HCT116 (cell line): ENCODE data around the gene TMED7. TPM values are rescaled to one million over a fixed set of nuclear protein-coding genes. Genes with fewer than 3 reads are reported as not detected.

Experiments
- ATAC-seq: fragments of 200-7000 bp; cut with Tn5 transposase; 2 replicates; pipeline ENCODE4 v1.9.1; 2020; ENCODE audit warnings: mild to moderate bottlenecking, moderate library complexity
- BruUV-seq: library from RNA; stranded (reverse); fragments of 400-500 nt; replicated peaks from 2 replicates; lab custom pipeline; 2021; lab: Mats Ljungman, UMichigan
- CTCF ChIA-PET: fragments of 300-600 bp; sonication (Branson Sonifier 250); formaldehyde crosslinking; loops from one replicate; lab custom pipeline; 2021; ENCODE audit warnings: antibody characterized with exemption; lab: Charles Lee
- POLR2A ChIA-PET: fragments of 300-600, 350-600 bp; sonication (Branson Sonifier 250); formaldehyde crosslinking; loops from one replicate; lab custom pipeline; 2021; ENCODE audit warnings: antibody characterized with exemption; lab: Charles Lee
- RAD21 ChIA-PET, 2 experiments: fragments of 300-600 bp; sonication (Branson Sonifier 250); formaldehyde crosslinking; loops; one replicate each; lab custom pipeline; 2023; ENCODE audit warnings: low total read pairs in 2 of 2; ENCODE audit not compliant: uncharacterized antibody in 2 of 2, unreplicated experiment in 2 of 2, low non-redundant PET in 1 of 2; lab: Charles Lee
- DNase-seq: peaks from one replicate; pipeline ENCODE4 v3.0.0-alpha.2; 2010; ENCODE audit warnings: low read depth, low spot score
- H2AFZ ChIP-seq: fragments of 200-600 bp; shearing (Covaris generic), sonication (generic); 2 replicates; pipeline ENCODE4 v1.6.1; 2017; ENCODE audit warnings: low read depth, mixed run types, mixed read lengths, antibody characterized with exemption, low read length; ENCODE audit not compliant: poor library complexity, severe bottlenecking
- H3K27ac ChIP-seq: 2 replicates; pipeline ENCODE4 v1.5.1; 2012; ENCODE audit warnings: low read depth, low read length
- H3K27me3 ChIP-seq: fragments of 200-600 bp; sonication (generic); 2 replicates; pipeline ENCODE4 v1.6.1; 2016; ENCODE audit warnings: mixed run types, low read length, mixed read lengths; ENCODE audit not compliant: insufficient read depth
- H3K36me3 ChIP-seq, 2 experiments: fragments of 200-500 bp in 1 of 2; fragments of 200-600 bp in 1 of 2; sonication (Bioruptor generic) in 1 of 2; sonication (generic) in 1 of 2; 2 replicates each; pipeline versions ENCODE4 v1.5.1 to v1.6.1; 2014 to 2016; ENCODE audit warnings: low read length in 2 of 2, inconsistent platforms in 1 of 2, mixed read lengths in 1 of 2, mixed run types in 1 of 2; ENCODE audit not compliant: insufficient read depth in 2 of 2, control insufficient read depth in 1 of 2
- H3K4me1 ChIP-seq, 2 experiments: fragments of 200-600 bp in 1 of 2; sonication (generic) in 1 of 2; 2 replicates each; pipeline versions ENCODE4 v1.5.1 to v1.6.1; 2012 to 2017; ENCODE audit warnings: low read length in 2 of 2, inconsistent platforms in 1 of 2, mild to moderate bottlenecking in 1 of 2, mixed read lengths in 1 of 2, mixed run types in 1 of 2, moderate library complexity in 1 of 2; ENCODE audit not compliant: insufficient read depth in 2 of 2, control insufficient read depth in 1 of 2
- H3K4me2 ChIP-seq: fragments of 200-600 bp; sonication (generic); 2 replicates; pipeline ENCODE4 v1.6.1; 2017; ENCODE audit warnings: mixed run types, low read length, mixed read lengths
- H3K4me3 ChIP-seq, 2 experiments: fragments of 200-600 bp in 1 of 2; sonication (generic) in 1 of 2; replicated peaks in 1 of 2; 2 replicates each; pipeline ENCODE4 v1.5.1; 2011 to 2016; ENCODE audit warnings: low read length in 2 of 2, control low read depth in 1 of 2, low read depth in 1 of 2, mild to moderate bottlenecking in 1 of 2, mixed read lengths in 1 of 2, mixed run types in 1 of 2
- H3K79me2 ChIP-seq: fragments of 200-600 bp; sonication (generic); 2 replicates; pipeline ENCODE4 v1.6.1; 2017; ENCODE audit warnings: mild to moderate bottlenecking, mixed run types, low read length, moderate library complexity, mixed read lengths; ENCODE audit not compliant: insufficient read depth
- H3K9ac ChIP-seq: fragments of 200-600 bp; sonication (generic); 2 replicates; pipeline ENCODE4 v1.6.1; 2016; ENCODE audit warnings: low read length, mixed read lengths
- H3K9me2 ChIP-seq: fragments of 200-600 bp; sonication (generic), shearing (Covaris generic); 2 replicates; pipeline ENCODE4 v1.6.1; 2017; ENCODE audit warnings: mixed run types, mild to moderate bottlenecking, moderate library complexity; ENCODE audit not compliant: insufficient read depth
- H3K9me3 ChIP-seq, 2 experiments: fragments of 200-500 bp in 1 of 2; fragments of 200-600 bp in 1 of 2; sonication (Bioruptor generic) in 1 of 2; sonication (generic) in 1 of 2; 2 replicates each; pipeline ENCODE4 v1.6.1; 2014 to 2017; ENCODE audit warnings: low read length in 2 of 2, mixed read lengths in 2 of 2, inconsistent platforms in 1 of 2, low read depth in 1 of 2, mild to moderate bottlenecking in 1 of 2, mixed run types in 1 of 2, moderate library complexity in 1 of 2; ENCODE audit not compliant: control insufficient read depth in 1 of 2, insufficient read depth in 1 of 2
- H4K20me1 ChIP-seq: fragments of 200-600 bp; sonication (generic), shearing (Covaris generic); 2 replicates; pipeline ENCODE4 v1.6.1; 2017; ENCODE audit warnings: mixed run types, mild to moderate bottlenecking, moderate library complexity; ENCODE audit not compliant: insufficient read depth
- ATF3 ChIP-seq: IDR thresholded peaks from 2 replicates; pipeline ENCODE4 v1.6.1; 2012
- CBX3 ChIP-seq: IDR thresholded peaks from 2 replicates; pipeline ENCODE4 v1.6.1; 2012; ENCODE audit warnings: low read depth
- CEBPB ChIP-seq: IDR thresholded peaks from 2 replicates; pipeline ENCODE4 v1.6.1; 2012; ENCODE audit warnings: low read depth
- CTCF ChIP-seq, 3 experiments: fragments of 200-600 bp in 1 of 3; sonication (generic) in 1 of 3; IDR thresholded peaks in 2 of 3; conservative IDR thresholded peaks in 1 of 3; 2 replicates each; pipeline ENCODE4 v1.5.1; 2012 to 2017; ENCODE audit warnings: low read depth in 2 of 3, low read length in 2 of 3, antibody characterized with exemption in 1 of 3, borderline replicate concordance in 1 of 3, control low read depth in 1 of 3, mild to moderate bottlenecking in 1 of 3, mixed read lengths in 1 of 3, mixed run types in 1 of 3, moderate library complexity in 1 of 3; ENCODE audit not compliant: insufficient read depth in 1 of 3
- EGR1 ChIP-seq: IDR thresholded peaks from 2 replicates; pipeline ENCODE4 v1.6.1; 2012; ENCODE audit warnings: low read depth
- EZH2 ChIP-seq: fragments of 200-600 bp; sonication (generic); IDR thresholded peaks from 2 replicates; pipeline ENCODE4 v1.6.1; 2017; ENCODE audit warnings: antibody characterized with exemption, mixed run types
- EZH2phosphoT487 ChIP-seq: fragments of 200-600 bp; IDR thresholded peaks from 2 replicates; pipeline ENCODE4 v1.6.1; 2018; ENCODE audit warnings: antibody characterized with exemption, borderline replicate concordance
- JUND ChIP-seq: IDR thresholded peaks from 2 replicates; pipeline ENCODE4 v1.6.1; 2012
- MAX ChIP-seq: IDR thresholded peaks from 2 replicates; pipeline ENCODE4 v1.6.1; 2012
- POLR2A ChIP-seq: IDR thresholded peaks from 2 replicates; pipeline ENCODE4 v1.7.0; 2011; ENCODE audit warnings: borderline replicate concordance; ENCODE audit not compliant: insufficient read depth, insufficient read length; ENCODE audit errors: extremely low read depth
- POLR2AphosphoS5 ChIP-seq: IDR thresholded peaks from 2 replicates; pipeline ENCODE4 v1.6.1; 2011; ENCODE audit warnings: mild to moderate bottlenecking, low read depth, low read length, moderate library complexity
- RAD21 ChIP-seq: IDR thresholded peaks from 2 replicates; pipeline ENCODE4 v1.6.1; 2012; ENCODE audit warnings: low read depth, mild to moderate bottlenecking
- SIN3A ChIP-seq: IDR thresholded peaks from 2 replicates; pipeline ENCODE4 v1.6.1; 2012; ENCODE audit warnings: low read depth
- SP1 ChIP-seq: IDR thresholded peaks from 2 replicates; pipeline ENCODE4 v1.6.1; 2012; ENCODE audit warnings: low read depth
- YY1 ChIP-seq: IDR thresholded peaks from 2 replicates; pipeline ENCODE4 v1.6.1; 2011; ENCODE audit warnings: low read length, low read depth, moderate library complexity, mild to moderate bottlenecking; ENCODE audit not compliant: insufficient replicate concordance; ENCODE audit errors: extremely low read depth
- ZBTB33 ChIP-seq: IDR thresholded peaks from 2 replicates; pipeline ENCODE4 v1.6.1; 2011; ENCODE audit warnings: mild to moderate bottlenecking, low read length, moderate library complexity; ENCODE audit not compliant: insufficient replicate concordance; ENCODE audit errors: extremely low read depth
- ZFX ChIP-seq: fragments of 450-650 bp; IDR thresholded peaks from 2 replicates; pipeline ENCODE4 v1.6.1; 2017
- ZNF274 ChIP-seq: fragments of 200-500 bp; sonication (Bioruptor generic); IDR thresholded peaks from 2 replicates; pipeline ENCODE4 v1.6.1; 2014; ENCODE audit warnings: mild to moderate bottlenecking, low read depth, low read length, inconsistent platforms
- intact Hi-C: fragments of 100-400 bp; cut with micrococcal nuclease; formaldehyde crosslinking; loops from 2 replicates; pipeline ENCODE4 v1.10.0; 2022
- total RNA-seq: library from RNA; stranded (reverse); gene quantifications from one replicate; pipeline ENCODE4 v1.2.1, GENCODE V29; 2021; ENCODE audit not compliant: unreplicated experiment

The TMED7 gene
- total RNA-seq, 1 experiment from 2014 or later, result 167 TPM

- TF ChIP-seq ZBTB33, result no peak
- TF ChIP-seq SP1, result no peak
- TF ChIP-seq EZH2phosphoT487, result no peak
- no peak for TF ChIP-seq ZNF274
- no peak for TF ChIP-seq EZH2
- TF ChIP-seq CEBPB, result no peak
- TF ChIP-seq POLR2A, result no peak
- no peak for TF ChIP-seq EGR1
- no peak for TF ChIP-seq SIN3A
Observed at GRCh38 chr5:115600766-115601165, 25.1 kb downstream of the TMED7 start (continued).

- no peak for ATAC-seq
- Histone ChIP-seq H3K4me2 (no peak overlapping the region), H3K9ac (no peak overlapping the region), H2AFZ (no peak overlapping the region), H3K9me2 (no peaks in the 10 kb centered on the region), H3K36me3 (peaks cover 5 to 7% of the 10 kb centered on the region in 2 experiments; a peak in 2 of 4 replicates), H3K79me2 (peaks cover 10% of the 10 kb centered on the region), H3K4me3 (no peak overlapping the region), H4K20me1 (no peaks in the 10 kb centered on the region), H3K27me3 (no peaks in the 10 kb centered on the region), H3K27ac (no peak overlapping the region), H3K4me1 (no peaks in the 10 kb centered on the region), H3K9me3 (no peaks in the 10 kb centered on the region)
- RAD21 ChIA-PET, result no interaction called here
- POLR2A ChIA-PET, result no interaction called here
- TF ChIP-seq EGR1 (no peak), MAX (no peak), ZFX (no peak), POLR2AphosphoS5 (no peak), YY1 (no peak), POLR2A (no peak), CEBPB (no peak), CTCF (IDR thresholded peaks at IDR 0.05 in 2 of 3, conservative IDR thresholded peaks at IDR 0.05 in 1 of 3; ENCODE audit: borderline replicate concordance in 1 of 3, insufficient read depth in 1 of 3, low read depth in 2 of 3, low read length in 2 of 3) (no peak), JUND (no peak), SP1 (no peak), ATF3 (no peak), ZBTB33 (no peak), CBX3 (no peak), RAD21 (no peak)
- no TSS peak for BruUV-seq
- DNase-seq, result no peak
- CTCF ChIA-PET, result no interaction called here
- intact Hi-C loops, result no loop called here
Observed at GRCh38 chr5:115599924-115600323, 25.9 kb downstream of the TMED7 start.
